Neural crest cell (in vitro differentiated cells): ENCODE data around the gene TCIRG1. TPM values are rescaled to one million over a fixed set of nuclear protein-coding genes. Genes with fewer than 3 reads are reported as not detected.
"Not testable (repeated sequence)": the region's sequence is repeated elsewhere in the genome, so short reads cannot be mapped to it uniquely, and the experiment has no call there.

Experiments
- DNase-seq: peaks from one replicate; pipeline ENCODE4 v3.0.0; 2021; ENCODE audit warnings: low read depth, mixed read lengths, low spot score
- H3K27ac Mint-ChIP-seq: one replicate; pipeline ENCODE4 v1.8.0; 2021; ENCODE audit warnings: mild to moderate bottlenecking, mixed read lengths; ENCODE audit not compliant: unreplicated experiment
- H3K27me3 Mint-ChIP-seq: 2 replicates; pipeline ENCODE4 v1.8.0; 2021; ENCODE audit warnings: low read depth, mild to moderate bottlenecking, mixed read lengths
- H3K36me3 Mint-ChIP-seq: 2 replicates; pipeline ENCODE4 v1.8.0; 2021; ENCODE audit warnings: low read depth, mild to moderate bottlenecking, mixed read lengths
- H3K4me1 Mint-ChIP-seq: 2 replicates; pipeline ENCODE4 v1.8.0; 2021; ENCODE audit warnings: mixed read lengths
- H3K4me3 Mint-ChIP-seq: one replicate; pipeline ENCODE4 v1.8.0; 2021; ENCODE audit warnings: mild to moderate bottlenecking, mixed read lengths
- H3K9me3 Mint-ChIP-seq: 2 replicates; pipeline ENCODE4 v1.8.0; 2021; ENCODE audit warnings: mixed read lengths
- CTCF ChIP-seq: fragments of 200-600 bp; sonication (generic); conservative IDR thresholded peaks from 2 replicates; pipeline ENCODE4 v1.5.0; 2021; ENCODE audit warnings: antibody characterized with exemption, mild to moderate bottlenecking
- long read RNA-seq: library from polyadenylated mRNA; unstranded; transcript quantifications from one replicate; pipeline ENCODE4 v2.0.0, GENCODE V29; 2020
- total RNA-seq: library from RNA; stranded (reverse); gene quantifications from 2 replicates; pipeline ENCODE4 v1.2.1, GENCODE V29; 2021

TCIRG1 gene, protein sequence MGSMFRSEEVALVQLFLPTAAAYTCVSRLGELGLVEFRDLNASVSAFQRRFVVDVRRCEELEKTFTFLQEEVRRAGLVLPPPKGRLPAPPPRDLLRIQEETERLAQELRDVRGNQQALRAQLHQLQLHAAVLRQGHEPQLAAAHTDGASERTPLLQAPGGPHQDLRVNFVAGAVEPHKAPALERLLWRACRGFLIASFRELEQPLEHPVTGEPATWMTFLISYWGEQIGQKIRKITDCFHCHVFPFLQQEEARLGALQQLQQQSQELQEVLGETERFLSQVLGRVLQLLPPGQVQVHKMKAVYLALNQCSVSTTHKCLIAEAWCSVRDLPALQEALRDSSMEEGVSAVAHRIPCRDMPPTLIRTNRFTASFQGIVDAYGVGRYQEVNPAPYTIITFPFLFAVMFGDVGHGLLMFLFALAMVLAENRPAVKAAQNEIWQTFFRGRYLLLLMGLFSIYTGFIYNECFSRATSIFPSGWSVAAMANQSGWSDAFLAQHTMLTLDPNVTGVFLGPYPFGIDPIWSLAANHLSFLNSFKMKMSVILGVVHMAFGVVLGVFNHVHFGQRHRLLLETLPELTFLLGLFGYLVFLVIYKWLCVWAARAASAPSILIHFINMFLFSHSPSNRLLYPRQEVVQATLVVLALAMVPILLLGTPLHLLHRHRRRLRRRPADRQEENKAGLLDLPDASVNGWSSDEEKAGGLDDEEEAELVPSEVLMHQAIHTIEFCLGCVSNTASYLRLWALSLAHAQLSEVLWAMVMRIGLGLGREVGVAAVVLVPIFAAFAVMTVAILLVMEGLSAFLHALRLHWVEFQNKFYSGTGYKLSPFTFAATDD
- total RNA-seq, result 8.1 and 10.2 TPM in 2 replicates
- long read RNA-seq, result 0 reads

GRCh38 chr11:68038718-68039525, at the start of gene TCIRG1:
Gene TCIRG1 (plus strand): TSS chr11:68039025. CDS start chr11:68041272, 2,247 bp downstream.
- TF ChIP-seq CTCF, result no peak
- Mint-ChIP-seq H3K9me3 (no peaks in the 10 kb centered on the region), H3K27me3 (no peaks in the 10 kb centered on the region), H3K4me3 (no peak within 1 kb of the TSS), H3K4me1 (peaks cover 6% of the 10 kb centered on the region), H3K27ac (no peak within 1 kb of the TSS), H3K36me3 (no peaks in the 10 kb centered on the region)
- peak; percentile 32 for DNase-seq

GRCh38 chr11:67990546-67991346, 48.1 kb upstream of the TCIRG1 start:
- H3K4me1 Mint-ChIP-seq, H3K27ac Mint-ChIP-seq, DNase-seq, H3K36me3 Mint-ChIP-seq, H3K9me3 Mint-ChIP-seq, H3K4me3 Mint-ChIP-seq: not testable (repeated sequence)
- H3K27me3 Mint-ChIP-seq, result peaks cover 57% of the 10 kb centered on the region

GRCh38 chr11:67991347-67992121, 47.3 kb upstream of the TCIRG1 start:
- H3K4me3 Mint-ChIP-seq, result peak overlapping the region; percentile 31
- H3K36me3 Mint-ChIP-seq, DNase-seq, H3K4me1 Mint-ChIP-seq, H3K27ac Mint-ChIP-seq, H3K9me3 Mint-ChIP-seq: not testable (repeated sequence)
- peaks cover 53% of the 10 kb centered on the region for H3K27me3 Mint-ChIP-seq

- not testable (repeated sequence) for H3K4me3 Mint-ChIP-seq, H3K36me3 Mint-ChIP-seq, DNase-seq, H3K9me3 Mint-ChIP-seq, H3K27ac Mint-ChIP-seq, H3K4me1 Mint-ChIP-seq
- TF ChIP-seq CTCF, result peak; percentile 72
- H3K27me3 Mint-ChIP-seq, result peaks cover 46% of the 10 kb centered on the region
Observed at GRCh38 chr11:67993821-67994220, 45.0 kb upstream of the TCIRG1 start.

DNA sequence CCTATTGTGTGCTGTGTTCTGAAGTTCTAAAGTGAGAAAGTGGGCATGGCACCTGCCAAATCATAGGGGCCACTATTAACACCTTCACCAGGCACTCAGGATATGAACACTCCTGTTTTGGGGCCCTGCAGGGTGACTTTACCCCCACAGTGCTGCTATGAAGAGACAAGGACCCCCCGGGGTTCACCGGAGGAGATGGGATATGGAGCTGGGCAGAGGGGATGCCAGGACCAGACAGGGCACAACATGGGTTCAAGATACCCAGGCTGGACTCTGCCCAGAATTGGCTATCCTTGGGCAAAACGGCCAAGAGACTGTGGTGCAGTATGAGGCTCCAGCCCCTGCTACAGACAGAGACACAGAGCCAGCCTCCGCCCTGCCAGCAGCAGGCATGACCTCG, 44.4 kb upstream of the TCIRG1 start:
- not testable (repeated sequence) for H3K36me3 Mint-ChIP-seq, H3K4me1 Mint-ChIP-seq, H3K4me3 Mint-ChIP-seq, H3K9me3 Mint-ChIP-seq, DNase-seq, H3K27ac Mint-ChIP-seq
- H3K27me3 Mint-ChIP-seq, result peaks cover 41% of the 10 kb centered on the region

GRCh38 chr11:67995129-67995528, 43.7 kb upstream of the TCIRG1 start:
- H3K36me3 Mint-ChIP-seq, H3K4me1 Mint-ChIP-seq, H3K27ac Mint-ChIP-seq: not testable (repeated sequence)

GRCh38 chr11:67995579-67995978, 43.2 kb upstream of the TCIRG1 start:
- H3K27ac Mint-ChIP-seq, H3K9me3 Mint-ChIP-seq, H3K4me3 Mint-ChIP-seq, DNase-seq, H3K36me3 Mint-ChIP-seq, H3K4me1 Mint-ChIP-seq: not testable (repeated sequence)
- H3K27me3 Mint-ChIP-seq, result peaks cover 33% of the 10 kb centered on the region

More at GRCh38 chr11:67995129-67995528, 43.7 kb upstream of the TCIRG1 start:
- DNase-seq, H3K4me3 Mint-ChIP-seq, H3K9me3 Mint-ChIP-seq: not testable (repeated sequence)
- peaks cover 34% of the 10 kb centered on the region for H3K27me3 Mint-ChIP-seq
